Stimulated activated CD4-positive, alpha-beta T cell treated with anti-CD3 and anti-CD28 coated beads, TNF-alpha, amount 100 ng/mL, for 48 hours (primary cell): ENCODE results near the gene WHRN.

Experiments
- DNase-seq, 3 donors: peaks; one replicate each; pipeline ENCODE4 v3.0.0-alpha.2; 2020; ENCODE audit warnings: low read depth in 3 of 3

Gene WHRN

DNA sequence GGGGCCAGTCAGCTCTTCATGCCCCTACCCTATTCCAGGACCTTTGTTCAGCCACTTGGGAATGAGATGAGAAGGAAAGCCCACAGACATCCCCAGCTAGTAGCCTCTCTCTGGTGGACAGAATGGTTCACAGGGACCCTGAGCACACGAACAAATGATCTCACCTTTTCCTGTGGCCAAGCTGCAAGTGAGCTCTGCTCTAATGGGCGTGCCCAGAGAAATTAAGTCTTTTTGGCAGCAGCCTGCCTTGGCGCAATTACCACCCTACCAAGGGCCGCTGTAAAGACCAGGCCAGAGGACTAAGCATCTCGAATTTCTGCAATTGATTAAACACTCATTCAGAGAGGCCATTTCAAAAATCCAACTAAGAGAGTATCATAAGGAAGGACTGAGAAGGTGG lies 56.0 kb downstream of the WHRN start:
- no peak for DNase-seq

DNA sequence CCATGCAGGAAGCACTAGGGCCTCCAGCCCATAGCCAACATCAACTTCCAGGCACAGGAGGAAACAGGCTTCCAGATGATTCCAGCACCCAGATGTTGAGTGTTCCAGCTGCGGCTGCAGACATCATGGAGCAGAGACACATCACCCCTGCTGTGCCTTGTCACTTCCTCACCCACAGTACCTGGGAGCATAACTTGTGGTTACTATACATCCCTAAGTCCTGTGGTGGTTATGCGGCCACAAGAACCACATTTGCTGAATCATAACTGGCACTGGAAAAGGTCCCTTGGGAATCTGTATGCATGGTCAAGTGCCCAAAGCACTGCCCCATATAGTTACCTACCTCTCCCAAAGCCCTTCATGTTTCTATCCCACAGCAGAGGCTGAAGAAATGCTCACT lies 56.6 kb downstream of the WHRN start:
- no peak for DNase-seq

DNA sequence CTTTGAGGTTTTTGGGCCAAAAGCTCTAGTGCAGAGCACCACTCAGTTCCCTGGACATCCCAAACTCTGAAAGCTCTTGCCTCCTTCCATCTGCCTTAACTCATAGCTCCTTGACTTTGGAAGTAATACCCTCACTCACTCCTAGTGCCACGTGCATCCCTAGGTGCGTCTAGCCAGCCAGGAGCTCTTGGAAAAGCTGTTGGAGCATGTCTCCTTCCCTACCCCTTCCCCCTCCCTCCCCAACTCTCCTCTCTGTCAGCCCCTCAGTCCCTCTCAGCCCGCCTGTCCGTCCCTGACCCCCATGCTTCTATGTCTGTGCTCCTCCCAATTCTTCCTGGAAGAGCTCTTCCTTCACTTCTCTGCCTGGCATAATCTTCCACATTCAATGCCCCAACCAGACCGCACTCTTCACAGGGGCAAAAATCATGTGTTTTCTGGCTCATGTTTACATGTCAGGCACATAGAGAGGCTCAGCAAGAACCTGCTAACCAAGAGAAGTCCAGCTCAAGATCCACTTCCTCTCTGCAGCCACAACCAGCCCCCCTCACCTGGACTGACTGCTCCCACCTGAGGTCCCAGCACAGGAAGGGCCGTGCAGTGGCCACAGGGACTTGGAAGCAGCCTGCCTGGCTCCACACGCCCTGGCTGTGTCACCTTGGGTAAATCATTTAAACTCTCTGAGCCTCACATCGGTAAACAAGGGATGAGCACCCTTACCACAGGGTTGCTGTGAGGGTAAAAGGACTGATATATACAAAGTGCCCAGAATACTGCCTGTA lies 58.4 kb downstream of the WHRN start:
- DNase-seq = no peak

DNA sequence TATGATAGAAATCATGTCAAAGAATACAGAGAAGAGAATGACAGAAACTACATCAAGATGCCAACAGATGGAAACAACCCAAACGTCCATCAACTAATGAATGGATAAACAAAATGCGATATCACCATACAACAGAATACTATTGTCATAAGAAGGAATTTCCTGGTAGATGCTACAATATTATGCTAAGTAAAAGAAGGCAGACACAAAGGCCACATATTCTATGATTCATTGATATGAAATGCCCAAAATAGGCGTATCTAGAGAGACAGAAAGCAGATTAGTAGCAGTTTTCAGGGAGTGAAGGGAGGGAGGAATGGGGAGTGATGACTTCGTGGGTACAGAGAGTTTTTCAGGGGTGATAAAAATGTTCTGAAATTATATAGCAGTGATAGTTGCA lies 59.2 kb downstream of the WHRN start:
- no peak for DNase-seq

DNA sequence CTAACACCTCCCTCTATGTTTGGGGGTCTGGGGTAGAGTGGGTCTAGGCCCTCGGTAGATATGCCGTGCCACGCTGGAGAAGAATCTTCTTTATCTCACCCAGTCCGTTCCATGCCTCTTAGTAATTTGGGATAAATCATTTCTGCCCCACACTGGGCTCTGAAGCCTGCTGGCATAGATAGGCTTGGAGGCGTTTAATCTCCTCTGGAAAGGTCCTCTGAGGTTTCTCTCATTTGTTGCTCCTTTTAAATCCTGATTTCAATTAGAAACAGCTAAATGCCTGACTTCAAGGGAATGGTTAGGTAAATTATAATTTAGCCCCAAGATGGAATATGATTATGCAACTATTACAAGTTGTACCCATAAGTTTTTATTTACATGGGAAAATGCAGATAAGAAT lies 59.7 kb downstream of the WHRN start:
- DNase-seq = no peak

DNA sequence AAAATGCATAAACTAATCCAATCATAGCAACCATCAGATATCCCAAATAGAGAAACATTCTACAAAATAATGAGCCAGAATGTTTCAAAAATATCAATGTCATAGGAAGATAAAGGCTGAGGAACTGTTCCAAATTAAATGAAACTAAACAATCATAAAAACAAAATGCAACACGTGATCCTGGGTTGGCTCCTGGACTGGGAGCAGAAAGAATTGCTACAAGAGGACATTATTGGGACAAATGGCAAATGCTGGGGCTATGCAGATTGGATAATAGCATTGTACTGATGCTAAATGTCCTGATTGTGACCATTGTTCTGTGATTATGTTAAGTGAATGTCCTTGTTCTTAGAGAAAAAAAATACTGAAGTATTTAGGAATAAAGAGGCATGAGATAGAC lies 63.3 kb downstream of the WHRN start:
- DNase-seq = no peak

DNA sequence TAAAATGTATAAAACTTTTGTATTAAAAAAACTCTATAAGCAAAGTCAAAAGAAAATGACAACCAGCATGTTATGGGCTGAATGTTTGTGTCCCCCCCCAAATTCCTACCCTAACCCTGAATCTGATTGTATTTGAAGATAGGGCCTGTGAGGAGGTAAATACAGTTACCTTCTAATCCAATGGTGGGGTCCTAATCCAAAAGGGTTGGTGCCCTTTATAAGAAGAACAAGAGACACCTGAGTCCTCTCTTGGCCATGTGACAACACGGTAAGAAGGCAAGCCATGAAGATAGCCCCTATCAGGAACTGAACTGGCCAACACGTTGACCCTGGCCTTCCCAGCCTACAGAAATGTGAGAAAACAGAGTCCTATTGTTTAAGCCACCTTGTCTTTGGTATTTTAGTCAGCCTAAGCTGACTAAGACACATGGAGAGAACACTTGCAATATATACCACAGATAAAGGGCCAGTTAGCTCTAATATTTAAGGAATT lies 67.8 kb downstream of the WHRN start:
- no peak for DNase-seq

DNA sequence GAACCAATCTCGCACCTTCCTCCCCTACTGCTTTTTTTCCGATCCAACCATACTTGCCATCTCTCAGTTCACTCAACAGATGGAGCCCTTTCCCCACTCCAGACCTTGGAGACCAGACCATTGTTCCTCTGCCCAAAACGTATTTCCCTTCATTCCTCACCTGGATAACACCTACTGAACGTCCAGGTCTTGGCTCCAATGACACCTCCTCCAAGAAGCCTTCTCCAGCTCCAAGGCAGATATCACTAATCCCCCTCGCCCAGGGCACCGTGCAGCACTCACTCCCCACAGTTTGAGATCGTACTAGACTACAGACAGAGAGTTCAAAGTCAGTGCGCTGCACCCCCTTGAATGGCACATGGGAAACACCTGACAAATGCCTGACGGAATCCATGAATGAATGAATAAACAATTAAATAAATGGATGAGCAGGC lies 70.4 kb downstream of the WHRN start:
- DNase-seq = no peak

DNA sequence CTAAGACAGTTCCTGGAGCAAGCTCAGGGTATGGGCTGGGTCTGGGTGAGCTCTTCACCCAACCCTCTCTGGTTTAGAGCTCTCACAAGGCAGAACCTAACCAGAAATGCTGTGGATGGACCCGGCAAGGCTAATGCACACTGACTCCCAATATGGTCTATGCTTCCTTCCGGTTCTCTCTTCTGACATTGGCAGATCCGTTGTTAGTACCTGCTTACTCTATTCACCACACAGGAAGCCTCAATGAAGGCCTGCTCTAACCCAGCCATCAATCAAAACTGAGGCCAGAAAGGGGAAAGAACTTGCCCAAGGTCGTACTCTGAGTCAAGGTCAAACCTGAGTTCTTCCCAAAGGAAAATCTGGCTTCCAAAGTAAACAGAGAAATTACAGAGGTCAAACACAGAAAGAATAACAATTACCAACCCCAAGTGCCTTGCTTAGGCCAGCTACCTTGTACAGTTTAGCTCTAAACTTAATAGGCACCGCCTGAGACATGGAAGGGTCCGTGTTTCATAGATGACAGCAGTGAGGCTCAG lies 71.5 kb downstream of the WHRN start:
- no peak for DNase-seq

DNA sequence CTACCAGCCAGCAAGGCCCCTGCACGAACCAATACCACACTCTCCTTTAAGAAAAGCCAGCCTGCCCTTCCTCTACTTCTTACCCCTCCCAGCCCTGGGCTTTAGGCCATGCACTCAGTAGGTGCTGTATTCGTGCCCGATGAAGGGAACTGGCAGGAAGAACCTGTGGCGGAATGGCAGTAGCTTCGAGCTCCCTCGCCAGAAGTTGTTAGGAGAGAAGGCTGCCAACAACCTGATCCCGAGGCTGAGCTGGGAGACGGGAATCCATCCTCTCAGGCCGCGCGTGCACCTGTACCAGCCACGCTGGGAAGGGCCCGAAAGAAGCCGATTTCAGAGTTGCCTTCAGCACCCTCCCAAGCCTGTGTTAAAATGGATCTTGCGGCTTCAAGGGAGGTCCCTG lies 72.2 kb downstream of the WHRN start:
- no peak for DNase-seq

DNA sequence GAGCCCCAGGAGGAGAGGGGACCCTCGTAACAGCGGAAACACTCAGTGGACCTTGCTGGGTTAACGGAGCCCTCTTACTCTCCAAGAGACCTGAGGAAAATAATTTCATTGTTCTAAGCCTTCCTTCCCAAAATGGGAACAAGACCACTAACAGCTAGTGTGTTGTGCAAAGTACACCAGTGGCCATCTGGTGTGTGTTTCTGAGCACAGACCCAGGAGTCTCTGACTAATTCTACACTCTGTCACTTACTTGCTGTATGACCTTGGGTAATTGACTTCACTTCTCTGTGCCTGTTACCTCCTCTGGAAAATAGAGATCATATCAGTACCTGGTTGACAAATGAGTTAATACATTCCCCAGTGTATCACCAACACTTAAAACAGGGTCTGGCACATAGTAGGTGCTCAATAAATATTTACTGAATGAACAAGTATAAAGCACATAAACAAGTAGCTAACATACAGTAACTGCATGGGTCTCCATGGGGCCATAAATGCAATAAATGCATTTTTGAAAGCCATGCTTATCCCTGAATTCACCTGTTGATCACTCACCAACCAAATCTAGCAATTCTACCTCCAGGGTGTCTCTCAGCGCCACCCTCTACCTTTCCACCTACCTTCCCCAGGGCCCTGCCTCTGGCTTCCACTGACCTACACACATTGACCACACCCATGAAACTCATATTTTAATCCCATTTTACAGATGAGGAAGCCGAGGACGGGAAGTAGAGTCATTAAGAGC lies 72.8 kb downstream of the WHRN start:
- DNase-seq = no peak

DNA sequence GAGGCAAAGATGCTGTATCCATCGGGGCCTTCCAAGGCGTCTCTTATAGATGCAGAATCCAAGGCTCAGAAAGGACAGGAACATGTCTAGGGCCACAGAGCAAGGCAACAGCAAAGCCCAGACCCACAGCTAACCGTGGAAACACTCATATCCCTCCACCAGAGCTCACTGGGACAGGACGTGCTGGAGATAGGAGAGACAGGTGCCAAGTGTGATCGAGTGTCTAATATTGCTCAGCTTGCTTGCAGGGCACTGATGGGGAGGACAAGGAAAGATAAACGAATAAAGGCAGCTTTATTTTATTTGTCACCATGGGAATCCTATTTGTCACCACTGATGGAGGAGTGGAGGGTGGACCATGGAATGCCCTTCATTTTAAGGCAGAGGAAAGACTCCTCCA lies 73.5 kb downstream of the WHRN start:
- no peak for DNase-seq

DNA sequence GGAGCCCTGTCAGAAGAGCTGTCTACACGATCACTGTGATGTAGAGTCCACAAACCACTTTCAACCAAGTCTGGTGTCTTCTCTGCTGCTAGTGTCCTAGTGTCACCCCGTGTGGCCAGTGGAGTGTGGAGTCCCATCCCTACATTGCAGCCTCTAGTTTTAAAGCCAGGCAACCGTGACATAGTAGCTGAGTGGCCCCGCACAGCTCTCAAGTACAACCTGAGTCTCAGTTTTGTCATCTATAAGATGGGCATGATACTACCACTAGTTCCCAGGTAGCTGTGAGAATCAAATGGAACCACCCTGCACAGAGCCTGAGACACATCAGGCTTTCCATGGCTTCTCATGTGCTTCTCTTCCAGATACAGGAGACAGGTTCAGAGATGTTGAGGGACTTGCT lies 74.3 kb downstream of the WHRN start:
- DNase-seq = no peak

DNA sequence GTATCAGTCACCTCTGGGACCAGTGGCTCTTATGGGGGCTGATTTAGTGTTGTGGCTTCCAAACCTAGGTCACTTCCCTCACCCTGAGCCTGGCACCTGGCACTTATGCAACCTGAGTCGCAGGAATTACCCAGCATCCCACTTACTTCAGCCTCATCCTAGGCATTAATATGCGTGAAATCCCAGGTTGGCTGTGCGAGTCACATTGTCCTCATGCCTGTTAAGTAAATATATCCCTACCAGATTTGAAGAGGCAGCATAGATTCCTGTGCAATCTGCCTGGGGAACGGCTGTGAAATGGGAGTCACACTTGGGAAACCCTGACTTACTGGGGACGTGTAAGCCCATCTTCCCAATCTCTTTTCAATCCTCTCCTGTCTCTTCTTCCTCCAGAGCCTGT lies 74.8 kb downstream of the WHRN start:
- DNase-seq = no peak

DNA sequence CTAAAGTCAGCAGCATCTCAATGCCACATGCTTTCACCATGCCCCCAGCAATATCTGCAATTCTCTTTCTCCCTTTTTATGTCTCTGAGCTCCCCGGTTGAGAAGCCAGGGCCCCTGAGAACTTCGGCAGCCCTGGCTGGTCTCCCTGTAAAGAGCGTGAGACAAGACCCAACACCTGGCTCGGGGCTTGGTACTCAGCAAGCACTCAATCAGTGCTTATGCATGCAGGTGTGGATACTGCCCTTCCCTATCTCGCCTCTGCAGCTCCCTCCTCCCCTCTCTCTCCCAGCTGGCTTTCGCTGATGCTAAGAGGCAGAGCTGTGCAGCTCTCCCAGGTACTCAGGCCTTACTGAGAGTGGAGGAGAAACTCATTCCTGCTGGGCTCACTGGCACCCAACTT lies 75.8 kb downstream of the WHRN start:
- DNase-seq = no peak

DNA sequence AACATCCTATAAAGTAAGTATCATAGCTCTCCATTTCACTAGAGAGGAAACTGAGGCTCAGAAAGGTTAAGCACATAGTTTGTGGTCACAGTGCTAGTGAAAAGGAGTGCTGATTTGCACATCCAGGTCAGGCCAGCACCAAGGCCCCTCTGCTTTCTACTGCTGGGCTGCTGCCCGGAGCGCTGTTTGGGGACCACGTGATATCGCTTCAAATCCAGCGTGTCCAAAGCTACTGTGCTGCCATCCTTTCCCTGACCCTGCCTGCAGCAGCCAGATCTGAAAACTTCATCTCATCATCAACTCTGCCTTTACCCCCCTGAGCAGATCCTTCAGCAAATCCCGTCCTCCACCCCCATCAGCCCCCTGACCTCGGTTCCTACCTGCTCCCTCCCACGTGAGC lies 76.8 kb downstream of the WHRN start:
- no peak for DNase-seq

DNA sequence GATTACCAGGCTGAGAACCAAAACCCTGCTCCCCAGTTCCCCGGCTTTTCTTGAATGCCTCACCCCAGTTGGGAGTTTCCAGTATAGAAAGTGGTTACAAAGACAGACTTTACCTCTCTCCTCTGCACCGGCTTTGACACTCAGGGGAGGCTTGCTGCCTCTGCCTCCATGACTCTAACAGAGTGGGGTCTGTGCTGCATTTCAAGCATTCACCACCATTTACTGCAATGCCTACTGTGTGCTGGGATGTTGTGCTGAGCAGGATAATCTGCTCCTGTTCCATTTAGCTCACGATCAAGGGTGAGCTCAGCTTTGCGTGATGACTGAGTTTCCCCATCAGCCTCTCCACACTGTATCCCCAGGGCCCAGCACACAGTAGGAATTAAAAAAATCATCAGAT lies 77.6 kb downstream of the WHRN start:
- no peak for DNase-seq

DNA sequence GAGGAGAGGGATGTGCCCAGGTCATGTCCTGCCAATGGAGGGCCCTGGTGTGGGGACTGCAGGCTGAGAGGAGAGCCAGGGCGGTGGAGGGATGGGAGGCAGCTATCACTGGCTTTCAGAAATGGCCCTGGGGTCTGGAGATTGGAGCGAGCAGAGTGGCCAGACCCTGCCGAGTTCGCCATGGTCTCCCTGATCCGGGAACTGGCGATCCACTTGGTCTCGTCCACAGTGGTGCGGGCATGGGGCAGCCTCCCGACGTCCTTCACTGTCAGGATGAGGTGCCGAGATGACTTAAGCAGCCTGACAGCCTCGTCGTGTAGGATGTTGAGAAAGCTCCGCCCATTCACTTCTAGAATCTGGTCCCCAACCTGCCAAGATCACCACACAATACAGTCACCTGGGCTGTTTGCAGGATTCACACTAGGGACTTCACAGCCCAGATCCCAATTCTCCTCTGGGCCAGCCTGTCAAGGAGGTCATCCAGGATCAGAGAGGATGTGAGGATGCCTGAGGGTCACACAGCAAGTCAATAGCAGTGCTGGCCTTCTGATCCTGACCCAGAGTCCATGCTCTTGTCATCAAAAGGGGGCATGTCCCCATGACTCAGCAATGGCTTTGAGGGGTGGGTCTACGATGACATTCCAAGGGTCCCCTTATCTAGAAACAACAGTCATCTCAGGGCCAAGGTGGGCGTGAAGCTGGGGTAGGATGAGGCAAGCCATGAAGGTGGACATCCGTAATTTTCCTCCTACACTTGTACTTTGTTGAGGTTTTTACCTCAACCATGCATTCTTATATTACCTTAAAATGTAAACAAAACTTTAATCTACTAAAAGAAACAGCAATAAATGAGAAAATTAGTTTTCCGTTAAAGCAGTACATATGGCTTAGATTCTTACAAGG lies 79.0 kb downstream of the WHRN start:
- no peak for DNase-seq

DNA sequence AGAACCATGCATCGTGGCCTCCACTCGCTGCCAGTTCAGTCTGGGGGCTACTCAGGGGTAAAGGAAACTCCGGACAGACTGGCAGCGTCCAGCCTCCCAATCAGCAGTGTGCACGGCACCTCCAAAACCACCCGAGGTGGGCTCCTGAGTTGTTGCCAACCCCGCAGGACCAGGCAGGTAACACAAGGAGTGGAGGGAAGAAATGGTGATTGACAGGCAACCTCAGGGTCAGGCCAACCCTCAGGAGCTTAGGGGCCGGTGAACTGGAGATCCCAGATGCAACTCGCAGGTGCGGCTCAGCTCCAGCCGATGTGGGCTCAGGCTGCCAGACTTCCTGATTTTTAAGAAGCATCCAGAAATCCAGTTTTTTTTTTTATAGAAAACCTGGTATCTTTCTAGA lies 80.1 kb downstream of the WHRN start:
- DNase-seq = no peak

DNA sequence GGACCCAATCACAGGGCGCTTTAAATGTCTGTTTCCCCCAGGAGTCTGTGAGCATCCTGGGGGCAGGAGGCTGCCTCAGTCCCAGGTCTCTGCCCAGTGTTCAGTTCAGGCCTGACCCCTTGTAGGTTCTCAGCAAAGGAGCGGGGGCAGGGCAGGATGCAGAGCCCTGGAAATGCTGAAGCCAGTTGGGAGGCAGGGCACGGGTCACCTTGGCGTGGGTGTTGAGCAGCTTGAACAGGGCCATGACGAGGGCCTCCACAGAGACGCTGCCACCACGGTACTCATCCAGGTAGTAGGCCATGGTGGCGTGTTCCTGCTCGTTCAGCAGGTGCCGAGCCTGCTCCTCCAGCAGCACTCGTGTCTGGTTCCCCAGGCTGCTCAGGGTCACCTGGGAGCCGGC lies 81.1 kb downstream of the WHRN start:
- no peak for DNase-seq

DNA sequence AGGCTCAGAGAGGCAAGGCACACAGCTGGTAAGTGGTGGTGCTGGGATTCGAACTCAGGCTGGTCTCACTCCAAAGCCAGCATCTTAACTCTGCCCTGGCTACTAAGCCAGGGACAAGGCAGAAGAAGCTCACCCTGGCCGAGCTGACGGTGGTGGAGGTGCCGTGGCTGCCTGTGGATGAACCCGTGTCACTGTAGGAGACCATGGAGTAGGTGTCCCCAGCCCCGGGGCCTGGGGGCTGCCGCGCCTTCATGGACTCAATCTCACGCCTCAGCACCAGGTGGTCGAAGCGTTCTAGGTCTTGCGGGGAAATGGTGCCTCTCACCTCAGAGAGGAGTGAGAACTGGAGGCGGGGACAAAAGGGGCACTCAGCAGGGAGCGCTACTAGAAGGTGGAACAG lies 82.1 kb downstream of the WHRN start:
- DNase-seq = no peak

DNA sequence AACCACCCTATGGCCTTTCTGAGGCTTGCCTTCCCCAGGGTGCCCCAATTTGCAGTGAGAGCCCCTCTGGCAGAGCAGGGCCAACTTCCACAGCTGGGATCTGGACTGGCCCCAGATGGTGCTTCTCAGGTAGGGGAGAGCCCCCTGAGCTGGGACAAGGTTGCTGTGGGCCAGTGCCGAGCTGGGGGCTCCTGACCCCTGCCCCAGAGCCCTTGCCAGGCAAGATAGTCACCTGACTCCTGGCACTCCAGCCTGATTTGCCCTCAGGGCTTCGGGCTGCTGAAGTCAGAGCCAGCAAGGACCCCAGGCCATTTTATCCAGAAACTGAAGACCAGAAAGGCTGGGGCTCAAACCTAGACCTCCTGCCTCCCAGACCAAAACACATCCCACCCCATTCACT lies 84.1 kb downstream of the WHRN start:
- no peak for DNase-seq
